HG03066 (cell line): ENCODE results near the gene LATS2.
"Not testable (repeated sequence)": the region's sequence is repeated elsewhere in the genome, so short reads cannot be mapped to it uniquely, and the experiment has no call there.

ENCODE experiments used
- ATAC-seq: cut with Tn5 transposase; IDR thresholded peaks from one replicate; pipeline ENCODE4 v1.9.1; 2021; ENCODE audit warnings: low read depth; ENCODE audit not compliant: unreplicated experiment

LATS2 gene

DNA sequence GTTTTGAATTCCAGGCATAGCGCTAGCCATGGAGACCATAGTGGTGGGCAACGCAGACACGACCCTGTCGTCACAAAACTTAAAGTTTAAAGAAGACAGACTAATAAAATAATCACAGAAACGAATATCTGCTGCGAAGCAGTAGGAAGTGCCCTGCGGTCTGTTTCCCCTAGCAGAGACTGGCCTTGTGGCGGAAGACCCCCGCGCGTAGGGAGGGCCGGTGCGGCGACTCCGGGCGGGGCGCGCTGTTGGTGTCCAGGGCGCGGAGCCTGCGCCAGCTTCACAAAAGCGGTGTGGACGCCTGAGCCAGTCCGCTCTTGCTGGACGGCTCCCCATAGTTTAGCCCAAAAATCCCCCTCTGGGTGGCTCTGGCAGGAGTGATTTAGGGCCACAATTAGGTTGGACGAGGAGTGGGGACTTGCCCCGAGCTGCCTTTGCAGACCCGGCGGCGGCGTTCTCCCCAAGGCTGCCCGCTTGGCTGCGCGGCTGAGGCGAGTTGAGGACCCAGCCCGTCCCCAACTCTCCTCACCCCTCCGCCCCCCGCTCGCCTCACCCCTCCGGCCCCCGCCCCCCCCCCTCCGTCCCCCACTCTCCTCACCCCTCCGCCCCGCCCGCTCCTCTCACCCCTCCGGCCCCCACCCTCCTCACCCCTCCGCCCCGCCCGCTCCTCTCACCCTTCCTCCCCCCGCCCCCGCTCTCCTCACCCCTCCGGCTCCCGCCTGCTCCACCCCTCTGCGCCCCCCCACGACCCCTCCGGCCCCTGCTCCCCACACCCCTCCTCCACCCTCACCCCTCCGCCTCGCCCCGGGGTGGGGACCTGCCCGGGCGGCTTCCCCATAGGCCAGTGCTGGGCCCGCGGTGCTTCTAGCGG lies 14.2 kb upstream of the LATS2 start:
- no peak for ATAC-seq

GRCh38 chr13:21075011-21075378 lies 13.6 kb upstream of the LATS2 start:
- no peak for ATAC-seq

DNA sequence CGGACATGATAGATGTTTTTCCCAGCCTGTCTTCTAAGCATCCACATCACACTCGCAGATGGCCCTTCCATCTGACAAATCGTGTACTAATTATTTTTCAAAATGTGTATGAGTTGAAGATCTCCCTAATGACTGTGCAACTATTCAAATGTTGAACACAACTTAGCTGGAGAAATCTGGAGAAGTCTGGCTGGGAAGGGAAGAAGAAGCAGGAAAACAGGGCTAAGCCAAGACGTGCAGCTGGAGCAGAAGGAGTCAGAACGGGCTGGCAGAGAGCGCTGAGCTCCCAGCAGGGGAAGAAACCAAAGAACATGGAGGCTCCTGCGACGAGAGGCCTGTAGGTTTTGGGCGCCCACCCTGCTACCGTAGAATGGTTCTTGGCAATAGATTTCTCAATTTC lies 13.2 kb upstream of the LATS2 start:
- ATAC-seq, result no peak

DNA sequence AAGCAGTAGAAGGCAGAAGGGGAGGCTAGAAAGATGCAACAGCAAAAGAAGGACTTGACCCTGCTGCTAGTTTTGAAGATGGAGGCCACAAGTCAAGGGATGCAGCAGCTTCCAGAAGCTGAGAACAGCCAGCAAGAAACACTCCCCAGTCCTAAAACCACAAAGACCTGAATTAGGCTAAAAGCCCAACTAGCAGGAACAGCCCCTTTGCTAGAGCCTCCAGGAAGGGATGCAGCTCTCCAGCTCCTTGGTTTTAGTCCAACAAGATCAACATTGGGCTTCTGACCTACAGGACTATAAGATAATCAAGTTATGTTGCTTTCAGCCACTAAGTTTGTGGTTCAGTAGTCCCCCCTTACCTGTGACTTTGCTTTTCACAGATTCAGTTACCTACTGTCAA lies 10.5 kb upstream of the LATS2 start:
- ATAC-seq, result no peak

- ATAC-seq, result no peak
Observed at GRCh38 chr13:21071015-21071414, 9.6 kb upstream of the LATS2 start.

- ATAC-seq, result no peak
Observed at GRCh38 chr13:21069561-21070004, 8.2 kb upstream of the LATS2 start.

GRCh38 chr13:21067848-21068247 lies 6.5 kb upstream of the LATS2 start:
- no peak for ATAC-seq

GRCh38 chr13:21066946-21067345 lies 5.6 kb upstream of the LATS2 start:
- no peak for ATAC-seq

DNA sequence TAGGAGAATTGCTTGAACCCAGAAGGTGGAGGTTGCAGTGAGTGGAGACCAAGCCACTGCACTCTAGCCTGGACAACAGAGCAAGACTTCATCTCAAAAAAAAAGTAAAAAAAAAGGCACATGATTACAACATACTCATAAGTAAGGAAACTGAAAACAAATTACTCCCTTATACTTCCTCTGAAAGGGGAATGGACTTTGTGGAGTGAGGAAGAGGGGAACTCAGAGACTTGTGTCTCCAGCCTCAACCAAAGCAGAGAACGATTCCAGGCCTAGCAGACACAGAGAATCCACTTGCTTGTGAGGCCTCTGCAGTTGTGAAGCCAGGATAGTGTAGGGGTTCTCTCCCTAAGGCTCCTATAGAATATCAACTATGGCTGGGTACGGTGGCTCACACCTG lies 4.3 kb upstream of the LATS2 start:
- no peak for ATAC-seq

- no peak for ATAC-seq
Observed at GRCh38 chr13:21063031-21063430, 1.6 kb upstream of the LATS2 start.

- peak; percentile 29 for ATAC-seq
Observed at GRCh38 chr13:21060338-21061028, 903 bp downstream of the LATS2 start.

- no peak for ATAC-seq
Observed at GRCh38 chr13:21059641-21060337, 1.6 kb downstream of the LATS2 start.

- no peak for ATAC-seq
Observed at GRCh38 chr13:21058361-21058760, 3.0 kb downstream of the LATS2 start.

- ATAC-seq, result no peak
Observed at GRCh38 chr13:21055511-21056045, 5.8 kb downstream of the LATS2 start.

- ATAC-seq, result no peak
Observed at GRCh38 chr13:21055016-21055415, 6.4 kb downstream of the LATS2 start.

DNA sequence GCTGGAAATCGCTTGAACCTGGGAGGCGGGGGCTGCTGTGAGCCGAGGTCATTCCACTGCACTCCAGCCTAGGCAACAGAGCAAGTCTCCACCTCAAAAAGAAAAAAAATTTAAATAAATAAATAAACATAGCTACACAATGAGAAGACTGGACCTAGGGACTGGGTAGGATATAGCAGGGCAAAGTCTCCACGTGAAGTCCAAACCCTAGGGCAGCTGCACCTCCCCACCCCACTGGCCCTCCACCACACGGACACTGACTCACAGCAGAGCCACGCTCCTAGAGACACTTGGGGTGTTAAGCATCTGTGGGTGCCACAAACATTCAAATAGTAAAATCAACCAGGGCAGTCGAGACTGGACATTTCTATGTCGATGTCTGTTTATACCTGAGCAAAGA lies 7.1 kb downstream of the LATS2 start:
- ATAC-seq, result no peak

GRCh38 chr13:21053231-21053630 lies 8.2 kb downstream of the LATS2 start:
- ATAC-seq, result no peak

DNA sequence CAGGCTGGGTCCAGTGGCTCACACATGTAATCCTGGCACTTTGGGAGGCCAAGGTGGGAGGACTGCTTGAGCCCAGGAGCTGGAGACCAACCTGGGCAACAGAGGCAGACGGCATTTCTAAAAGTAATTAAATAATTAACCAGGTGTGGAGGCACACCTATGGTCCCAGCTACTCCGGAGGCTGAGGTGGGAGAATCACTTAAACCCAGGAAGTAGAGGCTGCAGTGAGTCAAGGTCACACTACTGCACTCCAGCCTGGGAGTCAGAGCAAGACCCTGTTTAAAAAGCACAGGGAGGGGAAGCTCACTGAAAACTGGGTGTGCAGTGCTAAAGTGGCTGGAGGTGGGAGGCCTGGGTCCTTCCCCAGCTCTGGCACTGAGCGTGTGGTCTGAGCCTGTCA lies 9.7 kb downstream of the LATS2 start:
- ATAC-seq, result no peak

- ATAC-seq, result no peak
Observed at GRCh38 chr13:21050288-21051197, 10.8 kb downstream of the LATS2 start.

DNA sequence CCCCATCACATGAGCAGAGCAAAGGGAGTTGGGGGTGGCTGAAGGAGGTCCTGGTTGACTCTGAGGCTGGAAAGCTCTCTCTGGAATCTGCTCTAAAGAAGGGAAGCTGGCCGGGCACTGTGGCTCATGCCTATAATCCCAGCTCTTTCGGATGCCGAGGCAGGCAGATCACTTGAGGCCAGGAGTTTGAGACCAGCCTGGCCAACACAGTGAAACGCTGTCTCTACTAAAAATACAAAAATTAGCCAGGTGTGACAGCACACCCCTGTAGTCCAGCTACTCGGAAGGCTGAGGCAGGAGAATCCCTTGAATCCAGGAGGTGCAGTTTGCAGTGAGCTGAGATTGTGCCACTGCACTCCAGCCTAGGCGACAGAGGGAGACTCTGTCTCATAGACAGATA lies 11.7 kb downstream of the LATS2 start:
- not testable (repeated sequence) for ATAC-seq
